Thyroid gland (tissue), 4 donors: ENCODE results near the gene CSNK2A2. TPM values are rescaled to one million over a fixed set of nuclear protein-coding genes. Genes with fewer than 3 reads are reported as not detected.

ENCODE experiments used
- DNase-seq, 2 donors: peaks; one replicate each; pipeline ENCODE4 v3.0.0-alpha.2; 2019
- H3K27ac ChIP-seq, 3 donors: fragments of 200-600 bp; sonication (generic); 1 replicate in 2 of 3; 2 replicates in 1 of 3; pipeline ENCODE4 v1.5.1; 2016 to 2019; ENCODE audit warnings: mild to moderate bottlenecking in 1 of 3, moderate library complexity in 1 of 3
- H3K27me3 ChIP-seq: fragments of 200-600 bp; sonication (generic); one replicate; pipeline ENCODE4 v1.5.1; 2019
- H3K36me3 ChIP-seq, 2 donors: fragments of 200-600 bp; sonication (generic); one replicate each; pipeline ENCODE4 v1.5.1; 2016 to 2019
- H3K4me1 ChIP-seq, 2 donors: fragments of 200-600 bp; sonication (generic); one replicate each; pipeline ENCODE4 v1.5.1; 2017 to 2019
- H3K4me3 ChIP-seq, 3 donors: fragments of 200-600 bp; sonication (generic); replicated peaks in 1 of 3; 1 replicate in 2 of 3; 2 replicates in 1 of 3; pipeline ENCODE4 v1.5.1; 2016; ENCODE audit warnings: mild to moderate bottlenecking in 1 of 3
- H3K9me3 ChIP-seq: fragments of 200-600 bp; sonication (generic); one replicate; pipeline ENCODE4 v1.5.1; 2017
- POLR2A ChIP-seq, 2 donors: fragments of 450-650 bp; IDR thresholded peaks; one replicate each; pipeline ENCODE4 v1.6.1; 2017; ENCODE audit warnings: antibody characterized with exemption in 2 of 2, mild to moderate bottlenecking in 2 of 2, moderate library complexity in 1 of 2
- WGBS, 2 donors: methylation state at CpG; one replicate each; pipeline ENCODE4 v1.1.5; 2017; 5-methylcytosine and 5-hydroxymethylcytosine counted together
- intact Hi-C: fragments of 100-400 bp; cut with DNase I; formaldehyde crosslinking; loops from one replicate; pipeline ENCODE4 v1.15.1; 2023
- total RNA-seq, 4 donors: library from RNA; depleted of rRNA; stranded (reverse); fragments of >200 nt; gene quantifications; one replicate each; pipeline ENCODE4 v1.2.3, GENCODE V29; 2016
- TF ChIP-seq, protein P1 (sequence below), 6 experiments: fragments of 200-600 bp in 3 of 6; fragments of 450-650 bp in 3 of 6; sonication (generic) in 3 of 6; IDR thresholded peaks; one replicate each; pipeline ENCODE4 v1.5.1; 2016 to 2019; ENCODE audit warnings: antibody characterized with exemption in 6 of 6, mild to moderate bottlenecking in 2 of 6, inconsistent platforms in 1 of 6, moderate library complexity in 1 of 6

The CSNK2A2 gene
- total RNA-seq, 4 donors from 2014 or later: 26.0 to 41.0 (median 33.9) TPM

DNA sequence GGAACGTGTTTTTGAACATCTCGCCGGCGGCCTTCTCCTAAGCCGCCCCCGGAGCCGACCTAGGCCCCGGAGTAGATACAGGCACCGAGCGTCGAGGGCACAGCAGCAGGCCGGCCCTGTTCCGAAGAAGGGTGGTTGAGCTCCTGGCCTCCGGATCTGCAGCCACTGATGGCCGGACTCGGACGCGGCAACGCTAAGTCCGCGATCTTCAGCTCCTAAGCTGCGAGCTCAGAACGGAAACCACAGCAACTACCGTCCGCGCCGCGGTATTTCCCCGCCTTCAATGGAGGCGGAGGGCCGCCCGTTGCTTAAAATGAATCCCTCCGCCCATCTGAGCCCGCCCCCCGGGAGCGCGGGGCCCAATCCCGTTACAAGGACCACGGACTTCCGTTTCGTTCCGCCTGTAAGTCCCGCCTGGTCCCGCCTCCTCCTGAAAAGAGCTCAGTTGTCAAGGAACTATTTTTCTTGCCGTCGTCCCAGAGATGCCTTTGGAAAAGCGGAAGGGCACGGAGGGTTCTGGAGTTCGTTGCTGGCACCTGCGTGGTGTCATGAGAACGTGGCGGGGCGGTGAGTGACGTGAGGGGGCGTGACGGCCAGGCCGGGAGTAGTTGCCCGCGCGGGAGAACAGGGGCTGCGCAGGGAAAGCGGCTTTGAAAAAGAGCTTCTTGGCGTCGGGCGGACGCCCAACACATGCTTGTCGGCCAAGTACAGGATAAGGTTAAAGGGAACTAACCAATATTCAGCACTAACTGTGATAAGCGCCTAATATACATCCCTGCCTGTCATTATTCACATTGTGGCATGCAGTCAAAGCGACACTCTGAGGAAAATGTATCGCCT lies 68.6 kb downstream of the CSNK2A2 start, which contains the start of gene CFAP20:
CFAP20 (minus strand) TSS at position 285 of the 840 bp plus-strand sequence; CDS start at position 19, 266 bp downstream.
- peak within 1 kb of the TSS; percentile 97 for H3K4me3 ChIP-seq
- intact Hi-C loops: no loop called here
- DNase-seq: peak; percentile 100
- H3K36me3 ChIP-seq: no peaks in the 10 kb centered on the region
- H3K9me3 ChIP-seq: no peaks in the 10 kb centered on the region
- TF ChIP-seq POLR2A (IDR thresholded peaks at IDR 0.05): peak; percentile 63 to 97
- TF ChIP-seq, protein P1, sequence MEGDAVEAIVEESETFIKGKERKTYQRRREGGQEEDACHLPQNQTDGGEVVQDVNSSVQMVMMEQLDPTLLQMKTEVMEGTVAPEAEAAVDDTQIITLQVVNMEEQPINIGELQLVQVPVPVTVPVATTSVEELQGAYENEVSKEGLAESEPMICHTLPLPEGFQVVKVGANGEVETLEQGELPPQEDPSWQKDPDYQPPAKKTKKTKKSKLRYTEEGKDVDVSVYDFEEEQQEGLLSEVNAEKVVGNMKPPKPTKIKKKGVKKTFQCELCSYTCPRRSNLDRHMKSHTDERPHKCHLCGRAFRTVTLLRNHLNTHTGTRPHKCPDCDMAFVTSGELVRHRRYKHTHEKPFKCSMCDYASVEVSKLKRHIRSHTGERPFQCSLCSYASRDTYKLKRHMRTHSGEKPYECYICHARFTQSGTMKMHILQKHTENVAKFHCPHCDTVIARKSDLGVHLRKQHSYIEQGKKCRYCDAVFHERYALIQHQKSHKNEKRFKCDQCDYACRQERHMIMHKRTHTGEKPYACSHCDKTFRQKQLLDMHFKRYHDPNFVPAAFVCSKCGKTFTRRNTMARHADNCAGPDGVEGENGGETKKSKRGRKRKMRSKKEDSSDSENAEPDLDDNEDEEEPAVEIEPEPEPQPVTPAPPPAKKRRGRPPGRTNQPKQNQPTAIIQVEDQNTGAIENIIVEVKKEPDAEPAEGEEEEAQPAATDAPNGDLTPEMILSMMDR (IDR thresholded peaks at IDR 0.05): peak in 1 of 6 experiments; percentile 5
- 3 to 8% methylated on average over 19 to 55 of the region's 70 CpGs for WGBS, 2 donors
- peak within 1 kb of the TSS; percentile 80 to 92 (median 87) for H3K27ac ChIP-seq
- H3K4me1 ChIP-seq: peaks cover 28% of the 10 kb centered on the region in 2 donors
- H3K27me3 ChIP-seq: no peaks in the 10 kb centered on the region

DNA sequence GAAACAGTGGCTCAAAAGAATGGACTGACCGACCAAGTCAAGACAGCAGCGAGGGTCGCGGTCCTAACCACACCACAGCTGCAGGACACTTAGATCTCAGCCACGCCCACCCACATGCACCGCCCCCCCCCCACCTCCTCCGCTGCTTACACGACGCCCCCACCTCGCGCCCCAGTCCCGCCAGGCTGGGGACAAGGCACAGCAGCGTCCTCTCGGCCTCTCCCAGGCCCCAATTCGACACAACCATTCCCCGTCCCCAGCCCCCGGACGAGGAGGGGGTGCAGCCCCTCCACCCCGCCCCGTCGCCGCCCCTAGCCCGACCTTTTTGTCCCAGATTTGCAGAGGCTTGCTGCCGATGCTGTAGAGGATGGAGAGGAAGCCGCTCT lies 69.2 kb downstream of the CSNK2A2 start:
- no peaks in the 10 kb centered on the region for H3K9me3 ChIP-seq
- H3K4me3 ChIP-seq: peak overlapping the region; percentile 97
- H3K27me3 ChIP-seq: no peaks in the 10 kb centered on the region
- 0 to 3% methylated on average over 3 to 13 of the region's 25 CpGs for WGBS, 2 donors
- H3K4me1 ChIP-seq: peaks cover 32 to 34% of the 10 kb centered on the region in 2 donors
- peak overlapping the region; percentile 80 to 92 (median 87) for H3K27ac ChIP-seq
- intact Hi-C loops: no loop called here
- no peak for DNase-seq
- no peak for TF ChIP-seq POLR2A (IDR thresholded peaks at IDR 0.05)
- TF ChIP-seq, protein P1 (IDR thresholded peaks at IDR 0.05): no peak
- no peaks in the 10 kb centered on the region for H3K36me3 ChIP-seq

DNA sequence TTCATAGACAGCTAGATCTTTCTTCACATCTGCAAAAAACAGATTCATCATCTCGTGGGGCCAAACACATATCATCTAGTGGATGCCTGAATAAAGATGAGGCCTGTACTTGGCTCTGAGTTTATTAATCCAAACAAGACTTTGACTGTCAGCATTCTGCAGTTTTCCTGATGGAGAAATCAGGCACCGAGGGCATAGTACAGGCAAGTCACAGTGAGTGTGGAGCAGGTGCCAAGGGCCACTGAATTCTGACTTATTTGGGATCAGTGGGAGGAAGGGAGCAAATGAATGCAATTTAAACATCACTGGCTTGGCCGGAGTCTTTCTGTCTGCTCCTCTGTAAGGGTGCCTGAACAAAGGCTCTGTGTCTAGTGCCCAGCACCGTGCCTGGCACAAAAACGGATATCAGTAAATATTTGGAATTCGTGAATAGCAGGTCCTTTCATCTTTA lies 69.7 kb downstream of the CSNK2A2 start:
- peaks cover 35 to 36% of the 10 kb centered on the region in 2 donors for H3K4me1 ChIP-seq

DNA sequence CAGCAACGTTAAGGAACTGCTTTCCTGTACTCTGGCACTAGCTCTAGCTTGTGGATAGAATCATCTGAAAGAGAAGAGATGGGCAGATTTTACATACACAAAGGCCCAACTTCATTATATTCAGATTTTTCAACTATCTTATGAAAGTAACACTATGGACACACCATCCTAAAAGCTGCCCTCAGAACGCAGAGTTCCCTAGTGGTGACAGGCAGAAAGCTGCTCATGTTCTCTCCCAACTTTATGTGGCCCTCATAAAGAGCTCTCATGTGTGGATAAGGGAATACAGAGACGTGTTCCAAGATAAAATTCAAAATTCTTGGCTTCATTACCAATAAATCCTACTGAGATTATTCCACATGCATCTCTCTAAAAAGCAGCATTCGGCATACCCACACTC lies 70.3 kb downstream of the CSNK2A2 start:
- WGBS, 2 donors: 20 to 22% methylated on average over 4 of the region's 4 CpGs
- Histone ChIP-seq H3K36me3 (no peaks in the 10 kb centered on the region), H3K9me3 (no peaks in the 10 kb centered on the region), H3K4me3 (no peak overlapping the region), H3K27ac (peak overlapping the region; percentile 10 to 43 (median 38)), H3K27me3 (no peaks in the 10 kb centered on the region), H3K4me1 (peaks cover 35 to 36% of the 10 kb centered on the region in 2 donors)
- TF ChIP-seq, protein P1 (IDR thresholded peaks at IDR 0.05): peak in 1 of 6 experiments; percentile 11
- TF ChIP-seq POLR2A (IDR thresholded peaks at IDR 0.05): no peak
- intact Hi-C loops: no loop called here
- no peak for DNase-seq

More for the DNA sequence above, 69.7 kb downstream of the CSNK2A2 start:
- no peak for TF ChIP-seq POLR2A (IDR thresholded peaks at IDR 0.05)
- TF ChIP-seq, protein P1 (IDR thresholded peaks at IDR 0.05): no peak
- peak overlapping the region; percentile 97 for H3K4me3 ChIP-seq
- peak in 1 of 2 donors; percentile 14 for DNase-seq
- intact Hi-C loops: no loop called here
- no peaks in the 10 kb centered on the region for H3K9me3 ChIP-seq
- H3K36me3 ChIP-seq: no peaks in the 10 kb centered on the region
- peak overlapping the region in 1 of 3 donors; percentile 92 for H3K27ac ChIP-seq
- no peaks in the 10 kb centered on the region for H3K27me3 ChIP-seq
- WGBS, 2 donors: 2 to 4% methylated on average over 6 of the region's 6 CpGs
